NCI-H2227 (cell line): Measurements from ENCODE around the gene ADD3.

ENCODE experiments used
- DNase-seq: peaks from one replicate; lab custom pipeline; 2025; ENCODE audit not compliant: unreplicated experiment; lab: John Stamatoyannopoulos, UW

Gene ADD3

DNA sequence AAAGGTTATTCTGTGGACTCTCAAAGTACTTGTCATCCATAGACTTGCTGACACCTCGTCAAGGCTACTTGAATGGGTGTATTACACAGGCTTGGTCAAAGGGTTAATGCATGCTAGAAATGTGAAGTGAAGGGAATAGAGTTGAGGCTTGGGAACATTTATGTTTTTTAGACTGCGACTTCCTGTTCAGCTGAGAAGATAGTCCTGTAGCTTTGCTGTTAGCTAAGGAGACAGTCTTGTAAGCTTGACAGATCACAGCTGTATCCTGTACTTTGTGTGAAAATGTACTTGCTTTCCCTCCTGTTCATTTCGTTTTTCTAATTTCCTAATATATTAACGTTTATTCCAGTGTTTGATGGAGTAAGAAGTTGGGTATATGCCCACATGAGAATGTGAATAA lies 52.1 kb downstream of the ADD3 start:
- DNase-seq = no peak

DNA sequence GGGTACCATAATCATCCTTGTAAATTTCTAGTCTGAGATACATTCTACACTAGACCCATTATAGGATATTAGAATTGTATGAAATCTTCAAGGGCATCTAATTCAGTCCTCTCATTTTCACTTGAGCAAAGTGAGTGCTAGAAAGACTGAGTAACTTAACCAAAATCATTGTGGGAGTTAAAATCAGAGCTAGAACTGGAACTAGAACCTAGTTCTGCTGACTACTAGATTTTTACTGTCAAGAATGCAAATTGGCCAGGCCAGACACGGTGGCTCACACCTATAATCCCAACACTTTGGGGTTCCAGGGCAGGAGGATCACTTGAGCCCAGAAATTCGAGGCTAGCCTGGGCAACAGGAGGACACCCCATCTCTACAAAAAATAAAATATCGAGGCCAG lies 53.9 kb downstream of the ADD3 start:
- DNase-seq = no peak

DNA sequence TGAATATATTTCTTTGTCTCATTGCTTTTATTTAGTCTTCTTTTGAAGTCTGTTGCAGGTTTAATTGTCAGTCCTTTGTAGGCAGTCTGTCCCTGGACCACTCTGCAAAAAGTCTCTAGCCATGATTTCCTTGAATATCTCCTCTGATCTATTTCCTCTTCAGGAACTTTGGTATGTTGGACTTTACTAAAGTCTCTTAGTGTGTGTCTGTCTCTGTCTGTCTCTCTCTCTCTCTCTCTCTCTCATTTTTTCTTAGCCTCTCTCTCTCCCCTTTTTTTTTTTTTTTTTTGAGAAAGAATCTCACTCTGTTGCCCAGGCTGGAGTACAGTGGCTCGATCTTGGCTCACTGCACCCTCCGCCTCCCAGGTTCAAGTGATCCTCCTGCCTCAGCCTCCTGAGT lies 57.5 kb downstream of the ADD3 start:
- DNase-seq = no peak

DNA sequence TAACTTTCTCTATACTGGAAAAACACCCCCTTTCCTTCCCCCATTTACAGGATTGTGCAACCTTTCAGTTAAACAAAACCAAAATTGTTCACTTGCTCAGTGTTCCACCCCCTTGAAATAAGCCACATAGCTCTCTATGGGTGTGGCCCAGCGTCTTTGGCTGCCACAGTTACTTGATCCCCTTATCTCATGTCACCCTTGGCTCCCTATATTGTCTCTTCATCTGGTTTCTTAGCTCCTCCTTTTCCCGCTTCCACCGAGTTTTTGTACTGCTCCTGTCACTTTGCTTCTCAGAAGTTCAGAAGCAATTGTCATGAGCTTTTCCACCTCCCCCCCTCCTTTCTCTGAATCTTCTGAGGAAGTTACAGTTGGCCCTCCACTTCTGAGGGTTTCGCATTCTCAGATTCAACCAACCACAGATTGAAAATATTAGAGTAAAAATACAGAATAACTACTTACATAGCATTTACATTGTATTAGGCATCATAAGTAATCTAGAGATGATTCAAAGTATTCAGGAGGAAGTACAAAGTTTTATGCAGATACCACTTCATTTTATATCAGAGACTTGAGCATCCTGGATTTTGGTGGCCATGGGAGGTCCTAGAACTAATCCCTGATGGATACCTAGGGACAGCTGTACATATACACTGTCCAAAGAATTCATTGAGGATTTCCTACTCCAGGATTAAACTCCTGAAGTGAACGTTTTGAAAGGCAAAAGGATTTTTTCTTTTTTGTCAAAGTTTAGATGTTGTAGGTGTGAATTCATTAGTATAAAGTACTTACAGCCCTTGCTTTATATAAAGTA lies 60.4 kb downstream of the ADD3 start:
- DNase-seq = no peak

DNA sequence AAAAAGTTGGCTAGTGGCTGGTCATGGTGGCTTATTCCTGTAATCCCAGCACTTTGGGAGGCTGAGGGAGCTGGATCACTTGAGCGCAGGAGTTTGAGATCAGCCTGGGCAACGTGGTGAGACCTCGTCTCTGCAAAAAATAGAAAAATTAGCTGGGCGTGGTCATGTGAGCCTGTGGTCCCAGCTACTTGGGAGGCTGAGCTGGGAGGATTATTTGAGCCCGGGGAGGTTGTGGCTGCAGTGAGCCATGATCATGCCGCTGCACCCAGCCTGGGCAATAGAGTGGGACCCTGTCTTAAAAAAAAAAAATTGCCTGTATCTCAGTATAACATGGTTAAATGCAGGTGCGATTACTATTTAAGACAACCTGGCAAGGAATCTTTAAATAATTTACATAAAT lies 61.0 kb downstream of the ADD3 start:
- no peak for DNase-seq

DNA sequence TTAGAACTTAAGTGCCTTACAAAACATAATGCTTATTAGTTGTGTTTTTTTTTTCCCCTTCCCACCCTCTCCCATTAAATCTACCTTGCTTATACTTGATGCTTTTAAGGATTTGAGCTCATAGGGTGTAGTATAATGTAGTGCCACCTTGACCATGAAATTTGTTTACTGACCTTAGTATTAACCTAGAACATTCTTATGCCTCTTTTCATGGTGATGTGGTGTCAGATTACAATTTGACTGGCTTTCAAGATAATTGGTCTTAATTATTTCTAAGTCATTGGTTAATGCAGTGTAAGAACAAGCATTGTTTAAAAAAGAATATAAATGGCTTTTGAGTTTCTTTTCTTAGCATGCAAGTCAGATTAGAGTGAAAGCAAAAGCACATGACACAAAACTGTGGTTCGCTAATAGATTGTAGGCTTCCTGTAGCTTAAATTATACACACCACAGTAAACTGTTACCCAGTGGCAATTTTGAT lies 61.8 kb downstream of the ADD3 start:
- DNase-seq = no peak

DNA sequence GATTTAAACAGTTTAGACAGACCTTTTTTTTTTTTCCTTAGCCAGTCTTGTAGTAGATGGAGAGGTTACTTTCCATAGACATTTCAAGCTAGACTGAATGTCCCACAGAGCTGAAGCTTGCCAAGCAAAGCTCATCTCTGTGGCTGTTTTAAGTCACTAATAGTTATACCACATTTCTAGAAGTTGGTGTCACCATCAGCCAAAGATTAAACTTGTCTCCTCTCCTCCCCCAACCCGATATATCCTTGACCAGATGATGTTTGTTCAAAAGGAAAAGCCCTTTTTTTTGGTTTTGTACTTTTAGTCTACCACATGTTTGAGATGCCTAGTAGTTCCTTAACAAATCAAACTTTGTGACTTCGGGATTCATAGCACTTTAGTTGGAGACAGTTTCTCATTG lies 66.1 kb downstream of the ADD3 start:
- no peak for DNase-seq

DNA sequence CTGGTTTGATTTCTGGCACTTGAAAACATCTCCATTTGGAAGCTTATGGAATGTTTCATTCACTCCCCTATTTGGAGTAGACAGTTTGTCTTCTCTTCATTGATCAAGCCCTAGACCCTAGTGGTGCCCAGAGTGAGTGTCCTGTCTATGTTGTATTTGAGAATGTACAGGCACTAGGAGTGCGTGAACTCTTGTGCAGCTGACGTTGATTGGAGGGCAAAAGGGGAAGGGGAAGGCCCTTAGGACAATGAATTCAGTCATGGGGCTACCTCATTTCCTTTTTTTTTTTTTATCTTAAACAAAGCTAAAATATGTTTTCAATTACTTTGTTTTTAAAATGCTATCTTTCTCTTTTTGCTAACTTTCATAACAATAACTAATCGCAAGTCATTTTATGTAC lies 66.5 kb downstream of the ADD3 start:
- DNase-seq = no peak

DNA sequence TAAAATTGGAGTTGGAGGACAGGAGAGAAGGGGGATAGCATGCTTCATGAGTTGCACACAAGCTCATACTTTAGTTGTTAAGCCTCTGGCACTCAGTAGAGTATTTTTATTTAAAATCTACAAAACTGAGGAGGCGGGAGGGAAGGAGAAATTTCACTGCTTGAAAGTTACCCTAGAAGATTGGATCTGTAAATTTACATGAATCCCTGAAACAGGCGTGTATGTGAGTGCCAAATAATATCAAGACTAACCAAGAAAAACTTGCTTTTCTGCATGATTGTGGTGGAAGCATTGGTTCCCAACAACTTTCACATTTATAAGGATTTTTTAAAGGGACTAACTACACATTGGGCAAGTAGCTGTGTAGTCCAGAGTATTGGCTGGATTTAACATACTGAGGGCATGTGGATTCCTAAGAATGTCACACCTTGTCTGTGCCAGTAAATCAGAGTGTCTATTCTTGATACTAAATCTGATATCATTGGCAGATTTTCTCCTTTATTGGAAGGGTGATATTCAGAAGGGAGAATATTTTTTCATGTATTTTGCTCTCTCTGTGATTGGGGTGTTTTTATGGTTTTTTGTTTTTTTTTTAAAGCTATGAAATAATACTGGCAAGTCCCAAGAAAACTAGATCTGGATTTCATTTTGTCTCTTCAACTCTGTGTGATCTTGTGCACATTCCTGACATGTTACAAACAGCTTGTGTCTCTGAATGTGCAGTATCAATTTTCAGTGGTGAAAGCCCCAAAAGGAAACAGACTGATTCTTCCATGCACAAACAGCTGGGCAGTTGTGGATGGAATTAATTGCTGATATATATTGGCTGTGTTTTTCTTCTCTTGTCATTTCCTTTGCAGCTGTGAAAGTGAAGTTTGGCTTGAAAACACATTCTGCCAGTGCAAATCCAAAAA lies 67.2 kb downstream of the ADD3 start:
- DNase-seq = no peak

DNA sequence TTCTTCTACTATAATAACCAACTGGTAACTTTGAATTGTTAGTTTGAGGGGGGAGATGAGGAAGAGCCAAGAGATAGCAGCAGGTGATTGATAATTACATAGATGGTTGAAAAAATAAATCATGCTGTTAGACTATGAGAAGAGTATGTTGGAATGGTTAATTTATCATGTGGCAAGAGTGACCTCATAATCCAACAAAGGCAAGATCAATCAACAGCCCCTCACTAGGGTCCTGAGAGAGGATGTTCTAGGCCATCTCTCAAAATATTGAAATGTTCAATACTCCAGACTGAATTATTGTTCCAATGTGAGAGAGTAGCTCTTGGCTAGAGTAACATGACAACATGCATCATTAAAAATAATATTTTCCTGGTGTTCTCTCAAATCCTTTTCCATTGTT lies 67.9 kb downstream of the ADD3 start:
- no peak for DNase-seq

DNA sequence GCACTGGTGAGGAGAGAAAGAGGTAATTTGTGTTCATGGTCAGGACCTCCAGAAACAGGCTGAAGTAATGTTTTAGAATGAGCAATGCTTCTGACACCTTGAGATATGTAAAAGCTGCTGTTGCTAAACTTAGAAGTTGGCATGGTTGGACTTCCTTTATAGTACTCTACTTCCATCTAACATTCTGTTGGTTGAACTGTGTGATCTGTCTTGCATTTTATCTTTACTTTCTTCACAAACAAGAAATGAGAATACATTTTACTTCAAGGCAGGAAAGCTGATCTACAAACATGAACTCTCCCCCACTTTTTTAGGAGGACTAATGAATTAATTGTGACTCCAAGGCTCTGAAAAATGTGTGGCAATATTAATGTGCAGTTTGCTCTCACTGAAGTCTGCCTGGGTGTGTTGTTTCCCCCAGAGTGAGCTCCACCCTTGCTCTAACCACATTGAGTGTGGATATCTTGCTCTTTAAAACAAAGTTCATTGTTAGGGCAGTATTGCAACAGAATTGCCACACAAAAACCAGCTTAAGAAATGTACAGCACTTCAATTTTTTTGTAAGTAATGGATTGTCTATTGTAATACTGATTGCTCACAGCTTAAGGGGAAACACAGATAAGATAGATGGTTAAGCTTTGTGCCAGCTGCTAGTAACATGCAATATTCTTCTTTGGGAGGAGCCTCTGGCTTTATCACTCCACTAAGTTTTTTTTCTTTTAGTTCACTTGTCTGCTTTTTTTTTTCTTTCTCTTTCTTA lies 69.0 kb downstream of the ADD3 start:
- no peak for DNase-seq

DNA sequence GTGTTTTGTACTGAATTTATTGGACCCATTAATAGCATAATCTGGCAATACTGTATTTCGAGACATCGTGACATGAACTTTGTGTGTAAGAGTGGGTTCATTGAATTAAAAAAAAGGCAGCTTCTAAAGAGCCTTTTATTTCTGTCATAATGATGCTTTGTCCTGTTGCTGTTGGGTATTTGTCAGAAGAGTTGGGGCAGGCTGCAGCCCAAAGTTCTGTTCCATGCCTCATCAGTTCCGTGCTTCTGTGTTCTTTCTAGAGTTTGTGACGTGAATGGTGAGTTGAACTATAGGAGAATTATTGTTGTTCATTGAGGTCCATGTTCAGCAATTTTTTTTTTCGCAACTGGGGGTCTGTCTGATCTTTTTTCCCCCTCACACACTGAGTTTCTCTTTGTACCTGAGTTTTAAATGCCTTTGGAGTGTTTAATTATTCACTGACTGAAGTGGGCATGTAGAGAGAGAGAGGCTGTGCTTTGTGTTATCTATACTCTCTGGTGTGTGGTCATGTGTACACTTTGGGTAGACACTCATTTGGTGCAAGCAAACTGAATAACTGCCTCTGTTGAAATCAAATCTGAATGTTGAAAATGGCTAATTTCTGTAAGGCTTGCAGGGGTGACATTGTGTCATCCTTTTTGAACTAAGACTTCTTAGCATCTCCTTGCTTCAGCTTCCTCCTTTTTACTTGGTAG lies 69.8 kb downstream of the ADD3 start:
- DNase-seq = no peak

DNA sequence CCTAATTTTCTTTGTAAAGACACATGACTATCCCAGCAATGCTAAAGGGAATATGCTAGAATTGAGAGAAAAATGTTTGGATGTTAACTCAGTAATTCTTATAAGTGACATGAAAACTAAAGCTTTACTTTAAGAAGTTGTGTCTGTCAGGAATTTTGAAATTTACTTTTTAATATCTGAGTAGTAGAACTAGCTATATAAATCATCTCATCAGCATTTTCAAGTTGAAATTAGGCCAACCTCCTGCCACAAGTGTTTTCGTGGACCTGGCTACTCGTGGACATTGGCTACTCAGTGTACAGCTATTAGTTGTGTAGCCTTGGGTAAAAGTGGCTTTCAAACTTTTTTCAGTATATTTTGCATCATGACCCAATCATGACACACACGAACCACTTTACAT lies 70.5 kb downstream of the ADD3 start:
- no peak for DNase-seq

DNA sequence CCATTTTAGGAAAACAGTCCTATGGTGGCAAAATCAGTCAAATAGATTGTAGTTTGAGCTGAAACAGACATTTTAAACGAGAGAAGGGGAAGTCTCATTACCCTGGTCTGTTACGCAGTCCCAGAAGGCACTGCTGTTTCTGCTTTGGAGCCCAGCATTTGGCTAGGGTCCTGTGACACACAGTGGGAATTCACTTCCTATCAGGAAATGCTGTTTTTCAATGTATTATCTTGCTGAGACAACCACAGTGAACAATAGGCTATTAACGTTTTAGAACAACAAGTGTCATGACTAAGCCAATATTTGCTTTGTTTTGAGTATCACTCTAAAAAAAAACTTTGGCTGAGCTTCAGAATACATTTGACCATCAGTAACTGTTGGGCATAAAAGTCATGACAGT lies 74.1 kb downstream of the ADD3 start:
- no peak for DNase-seq

DNA sequence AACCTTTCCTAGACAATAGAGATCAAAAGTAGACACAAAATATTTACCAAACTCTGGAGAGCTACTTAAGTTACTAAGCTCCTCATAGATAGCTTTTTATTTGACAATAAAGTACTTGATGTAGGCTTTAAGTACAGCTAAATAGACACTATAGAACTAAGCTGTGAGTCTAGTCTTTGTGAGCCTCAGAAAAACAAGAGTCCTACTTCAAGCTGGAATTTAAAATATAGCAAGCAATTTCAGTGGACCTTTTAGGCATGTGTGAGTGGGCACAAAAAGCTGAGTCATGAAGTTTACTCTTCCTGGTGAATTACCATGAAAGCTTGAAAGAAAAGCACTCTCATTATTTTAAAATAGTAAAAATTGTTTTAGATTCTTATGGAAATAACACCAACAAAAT lies 76.1 kb downstream of the ADD3 start:
- DNase-seq = peak; percentile 1

DNA sequence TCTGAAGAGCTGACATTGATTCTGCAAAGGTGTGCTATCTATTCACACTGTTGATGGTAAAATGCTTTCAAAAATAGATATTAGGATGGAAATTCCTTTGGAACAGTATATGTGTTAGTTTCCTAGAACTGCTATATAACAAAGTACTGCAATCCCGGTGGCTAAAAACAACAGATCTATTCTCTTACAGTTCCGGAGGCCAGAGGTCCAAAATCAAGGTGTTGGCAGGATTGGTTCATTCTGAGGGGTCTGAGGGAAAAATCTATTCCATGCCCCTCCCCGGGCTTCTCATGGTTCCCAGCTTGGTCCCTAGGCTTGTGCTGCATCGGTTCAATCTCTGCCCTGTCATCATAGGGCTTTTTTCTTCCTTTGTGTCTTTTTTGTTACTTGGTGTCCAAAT lies 79.9 kb downstream of the ADD3 start:
- no peak for DNase-seq

DNA sequence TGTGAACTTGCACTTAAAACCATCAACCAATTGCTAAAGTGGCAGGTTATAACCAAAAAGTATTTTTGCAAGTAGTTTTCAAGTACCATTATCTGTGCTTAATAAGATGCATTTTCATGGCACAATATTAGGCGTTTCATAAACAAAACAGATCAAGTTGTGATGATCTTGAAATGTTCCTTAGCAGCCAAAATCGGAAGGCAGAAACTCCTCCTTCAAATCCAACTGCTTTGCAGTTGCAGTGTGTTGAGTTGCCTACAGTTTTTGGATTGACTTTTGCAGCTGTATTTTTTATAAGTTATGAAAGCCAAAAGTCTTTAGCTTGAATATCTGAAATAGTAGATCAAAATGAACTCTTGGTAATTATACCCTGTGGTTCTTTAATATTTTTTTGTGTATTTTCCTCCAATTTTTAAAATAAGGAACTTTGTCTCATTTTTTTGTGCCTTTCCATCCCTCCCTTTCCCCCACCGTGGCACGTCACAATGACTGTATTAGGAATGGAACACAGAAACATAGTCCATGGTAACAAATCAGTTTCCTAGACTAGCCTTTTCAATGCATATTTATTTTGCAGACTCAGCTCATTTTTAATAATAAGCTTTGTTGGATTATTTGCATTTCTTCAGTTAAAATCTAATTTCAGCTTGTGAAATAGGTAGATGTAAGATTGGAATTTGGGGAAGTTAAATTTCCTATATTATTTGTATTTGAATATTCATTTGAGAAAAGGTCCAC lies 80.8 kb downstream of the ADD3 start:
- no peak for DNase-seq

DNA sequence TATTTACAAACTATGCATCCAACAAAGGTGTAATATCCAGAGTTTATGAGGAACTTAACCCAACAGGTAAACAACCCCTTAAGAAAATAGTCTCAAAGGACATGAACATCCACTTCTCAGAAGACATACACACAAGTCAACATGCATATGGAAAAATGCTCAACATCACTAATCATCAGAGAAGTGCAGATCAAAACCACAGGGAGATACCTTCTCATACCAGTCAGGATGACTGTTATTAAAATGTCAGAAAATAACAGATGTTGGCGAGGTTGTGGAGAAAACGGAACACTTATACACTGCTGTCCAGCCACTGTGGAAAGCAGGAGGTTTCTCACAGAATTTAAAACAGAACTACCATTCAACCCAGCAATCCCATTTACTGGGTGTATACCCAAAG lies 84.0 kb downstream of the ADD3 start:
- no peak for DNase-seq

DNA sequence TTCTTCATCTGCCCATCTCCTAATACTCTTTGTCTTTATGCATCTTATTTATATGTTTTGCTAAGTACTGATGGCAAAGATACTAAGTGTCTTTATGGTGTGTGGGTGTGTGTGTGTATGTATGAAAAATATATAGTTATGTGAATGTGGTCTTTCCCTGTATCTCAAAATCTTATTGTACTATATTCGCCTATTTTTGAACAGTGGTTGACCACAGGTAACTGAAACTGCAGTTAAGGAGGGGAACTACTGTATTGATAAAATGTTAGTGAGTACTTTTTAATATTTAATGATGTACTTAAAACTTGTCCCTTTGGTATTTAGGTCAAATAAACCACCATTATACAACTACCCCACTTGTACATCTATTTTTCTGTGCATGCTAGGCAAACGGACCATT lies 85.9 kb downstream of the ADD3 start:
- no peak for DNase-seq

DNA sequence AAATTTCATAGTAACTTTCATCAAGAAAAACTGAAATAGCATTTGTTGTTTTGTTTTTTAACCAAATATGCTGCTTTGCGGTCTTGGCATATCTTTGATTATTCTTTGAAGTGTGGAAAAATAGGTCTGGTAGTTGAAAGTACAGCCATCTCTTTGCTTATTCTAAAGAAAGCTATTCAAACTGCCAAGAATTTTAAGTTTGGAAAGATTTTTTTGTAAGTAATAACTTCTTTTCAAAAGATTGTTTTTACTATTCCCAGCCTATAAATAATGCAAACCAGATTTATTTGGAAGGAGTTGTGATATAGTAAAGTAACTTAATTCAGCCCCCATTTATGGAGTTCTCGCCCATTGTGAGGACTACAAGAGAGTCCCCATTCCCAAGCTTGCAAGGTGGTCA lies 87.0 kb downstream of the ADD3 start:
- DNase-seq = no peak
